ENCODE data around the gene BCAN.
A peak's percentile ranks its signal among the peaks of the same experiment; 100 is the strongest.

BCAN gene

DNA sequence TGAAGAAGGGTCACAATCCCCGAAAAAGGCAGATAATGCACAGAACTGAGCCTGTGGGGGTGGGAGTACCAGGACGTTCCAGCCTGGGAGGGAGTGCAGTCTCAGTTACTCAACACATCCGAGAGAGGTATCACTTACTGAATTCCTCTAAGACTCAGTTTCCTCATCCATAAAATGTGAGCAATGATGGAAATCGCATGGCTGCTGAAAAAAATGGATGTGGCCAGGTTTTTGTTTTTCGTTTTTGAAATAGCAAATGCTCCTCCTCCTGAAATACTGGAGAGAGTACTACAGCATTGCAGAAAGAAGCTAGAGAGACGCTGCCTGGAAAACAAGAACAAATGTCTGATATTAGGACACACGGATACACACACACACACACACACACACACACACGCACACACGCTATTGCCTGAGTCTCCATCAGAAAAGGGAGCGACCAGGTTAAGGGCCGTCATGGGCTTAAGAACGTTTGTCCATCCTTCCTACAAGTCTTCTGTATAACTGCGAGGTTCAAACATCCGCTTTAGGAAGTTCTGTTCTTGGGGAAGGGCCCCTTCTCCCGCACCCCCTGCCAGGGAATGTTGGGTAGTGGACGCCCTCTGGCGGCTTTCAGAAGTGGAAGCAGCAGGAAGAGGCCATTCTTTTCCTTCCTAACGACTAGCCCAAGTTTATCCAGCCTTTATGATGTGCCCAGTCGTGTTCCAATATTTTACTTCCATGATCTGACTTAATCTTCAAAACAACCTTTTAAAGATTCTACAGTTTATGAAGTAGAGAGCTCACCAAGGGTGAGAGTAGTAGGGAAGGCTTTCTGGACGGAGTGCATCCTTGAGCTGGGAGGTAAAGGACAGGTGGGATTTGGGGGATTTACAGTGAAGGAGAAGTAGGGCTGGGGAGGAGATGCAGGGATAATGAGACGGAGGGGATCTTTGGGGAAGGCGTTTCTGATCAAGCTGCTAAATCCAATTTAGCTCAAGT lies 36.0 kb downstream of the BCAN start:
- DNase-seq (ENCODE audit: low read depth): peak; percentile 70

DNA sequence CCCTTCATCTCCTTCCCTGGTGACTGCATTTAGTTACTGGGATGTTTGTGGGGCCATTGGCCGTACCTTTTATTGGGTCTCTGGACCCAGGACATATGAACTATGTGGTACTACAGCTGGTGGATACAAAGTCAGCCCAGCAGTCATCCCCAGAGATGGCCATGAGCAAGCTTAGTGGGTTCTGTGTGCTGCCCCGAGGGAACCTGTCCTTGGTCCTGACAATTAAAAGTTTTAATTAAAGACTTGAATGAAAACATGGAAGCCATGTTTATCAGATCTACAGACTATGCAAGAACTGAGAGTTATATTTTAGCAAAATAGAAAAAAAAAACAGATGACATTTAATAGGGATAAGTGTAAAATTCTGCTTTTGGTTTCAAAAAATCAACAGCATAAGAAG lies 38.1 kb downstream of the BCAN start:
- DNase-seq (ENCODE audit: low read depth): no peak

DNA sequence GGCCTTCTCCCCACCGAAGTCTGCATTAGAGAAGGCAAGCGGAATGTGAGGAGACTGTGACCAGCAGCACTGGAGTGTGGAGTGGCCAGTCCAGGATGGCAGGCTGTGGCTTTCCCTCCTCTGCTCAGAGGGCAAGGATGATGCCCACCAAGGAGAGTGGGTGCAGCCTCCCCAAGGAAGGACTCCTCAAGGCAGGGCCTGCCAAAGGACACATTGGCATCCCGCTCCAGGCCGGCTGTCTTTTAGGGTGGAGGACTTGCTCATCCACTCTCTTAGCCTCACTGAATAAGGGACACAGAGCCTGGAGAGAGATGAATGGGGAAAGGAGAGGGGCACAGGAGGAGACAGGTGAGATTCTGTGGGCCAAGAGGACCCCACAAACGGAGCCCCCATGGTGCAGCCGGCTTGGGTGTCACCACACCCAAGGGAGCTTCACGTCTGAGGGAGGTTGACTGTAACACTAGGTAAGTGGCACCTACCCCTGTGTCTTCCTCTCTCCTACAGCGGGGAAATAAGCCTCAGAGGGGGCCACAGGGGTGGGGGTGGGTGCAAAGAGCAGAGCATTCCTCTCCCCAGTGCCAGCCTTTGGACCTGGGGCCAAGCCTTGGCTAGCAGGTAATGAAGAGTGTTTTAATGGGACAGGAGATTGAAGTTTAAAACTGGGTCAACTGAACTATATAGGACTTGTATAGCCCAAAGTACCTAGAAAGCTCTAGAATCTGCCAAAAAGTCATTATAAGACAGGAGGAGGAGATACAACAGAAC lies 39.5 kb downstream of the BCAN start:
- no peak for DNase-seq (ENCODE audit: low read depth)

DNA sequence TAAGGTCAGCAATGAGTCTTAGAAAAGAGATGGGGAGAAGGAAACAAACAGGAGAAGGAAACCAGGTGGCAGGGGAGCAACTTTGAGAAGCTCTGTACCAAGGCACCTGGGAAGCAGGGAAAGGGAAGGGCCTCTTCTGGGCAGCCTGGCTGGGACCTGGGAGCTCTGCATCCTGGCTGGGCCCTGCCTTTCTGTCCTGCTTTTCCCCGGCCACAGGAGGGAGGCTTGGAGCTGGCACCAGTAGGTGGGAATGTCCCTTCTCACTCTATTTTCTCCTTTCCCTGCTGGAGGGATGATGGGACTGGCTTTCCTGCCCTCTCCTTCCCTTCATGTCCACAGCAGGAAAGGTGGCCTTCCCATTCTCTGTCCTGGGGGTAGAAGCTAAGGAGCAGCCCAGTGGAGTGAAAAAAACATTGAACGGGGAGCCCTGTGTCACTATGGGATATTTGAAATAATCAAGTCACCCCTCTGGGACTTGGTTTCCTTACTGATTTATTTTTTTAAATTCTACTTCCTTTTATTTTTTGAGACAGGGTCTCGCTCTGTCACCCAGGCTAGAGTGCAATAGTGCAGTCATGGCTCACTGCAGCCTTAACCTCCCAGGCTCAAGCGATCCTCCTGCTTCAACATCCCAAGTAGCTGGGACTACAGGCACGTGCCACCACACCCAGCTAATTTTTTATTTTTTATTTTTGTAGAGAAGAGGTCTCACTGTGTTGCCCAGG lies 40.4 kb downstream of the BCAN start:
- DNase-seq (ENCODE audit: low read depth): no peak

DNA sequence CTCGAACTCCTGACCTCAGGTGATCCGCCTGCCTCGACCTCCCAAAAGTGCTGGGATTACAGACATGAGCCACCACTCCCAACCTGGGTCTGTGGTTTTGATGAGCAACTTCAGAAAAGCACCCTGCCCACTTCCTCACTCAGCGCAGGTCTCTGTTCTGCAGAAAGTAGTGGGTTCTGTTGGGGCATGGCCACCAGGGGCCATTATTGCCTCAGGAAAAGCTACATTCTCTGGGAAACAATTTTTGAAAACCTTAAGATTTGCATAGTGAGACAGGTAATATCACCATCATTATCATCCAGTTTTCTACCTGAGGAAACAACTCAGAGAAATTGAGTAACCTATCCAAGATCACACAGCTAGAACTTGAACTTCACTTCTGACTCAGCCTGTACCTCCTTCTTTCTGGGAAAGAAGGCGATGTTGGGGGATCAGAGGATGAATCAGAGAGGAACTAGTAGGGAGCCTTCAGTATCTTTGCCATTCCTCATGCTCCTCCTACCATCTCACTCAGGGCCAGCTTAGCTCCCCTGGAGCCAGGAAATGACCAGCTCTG lies 42.4 kb downstream of the BCAN start:
- peak; percentile 82 for DNase-seq (ENCODE audit: low read depth)

DNA sequence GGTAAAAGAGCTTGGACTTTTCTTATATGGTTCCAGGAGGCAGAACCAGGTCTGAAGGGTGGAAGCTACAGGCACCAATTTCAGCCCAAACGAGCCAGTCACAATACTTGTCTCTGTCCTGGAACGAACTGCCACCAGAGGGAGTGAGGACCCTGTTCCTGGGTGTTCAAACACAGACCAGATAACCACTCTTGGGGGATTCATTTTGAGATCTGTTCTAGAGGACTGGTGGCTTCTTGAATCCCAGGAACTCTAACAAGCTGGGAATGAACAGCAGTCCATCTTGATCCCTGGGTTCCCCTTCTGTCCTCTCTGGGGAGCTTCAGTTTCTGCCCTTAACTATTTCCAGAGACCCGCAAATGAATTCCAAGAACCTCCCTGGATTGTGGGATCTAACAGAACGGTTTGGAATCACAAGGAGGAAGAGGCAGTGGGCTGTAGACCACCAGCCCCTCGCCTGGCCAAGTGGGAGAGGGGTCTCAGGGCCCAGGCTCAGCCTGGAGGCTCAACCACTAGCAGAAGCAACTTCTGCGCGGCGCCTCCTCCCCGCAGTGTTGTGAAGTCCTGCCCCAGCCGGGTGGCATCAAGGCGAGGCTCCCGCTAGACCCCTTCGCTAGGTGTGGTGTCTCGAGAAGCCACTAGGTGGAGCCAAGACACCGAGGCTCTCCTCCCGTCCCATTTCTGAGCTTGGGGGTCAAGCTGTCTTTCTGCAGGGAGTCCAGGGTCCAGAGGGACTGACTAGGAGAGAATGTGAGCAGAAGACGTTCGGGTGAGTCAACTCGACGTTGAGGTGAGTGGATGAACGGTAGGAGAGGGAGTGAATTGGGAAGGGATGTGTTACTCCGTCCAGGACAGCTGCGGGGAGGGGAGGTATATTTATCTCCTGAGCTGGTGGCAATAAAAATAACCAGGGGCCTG lies 47.4 kb downstream of the BCAN start:
- peak; percentile 78 for DNase-seq (ENCODE audit: low read depth)

DNA sequence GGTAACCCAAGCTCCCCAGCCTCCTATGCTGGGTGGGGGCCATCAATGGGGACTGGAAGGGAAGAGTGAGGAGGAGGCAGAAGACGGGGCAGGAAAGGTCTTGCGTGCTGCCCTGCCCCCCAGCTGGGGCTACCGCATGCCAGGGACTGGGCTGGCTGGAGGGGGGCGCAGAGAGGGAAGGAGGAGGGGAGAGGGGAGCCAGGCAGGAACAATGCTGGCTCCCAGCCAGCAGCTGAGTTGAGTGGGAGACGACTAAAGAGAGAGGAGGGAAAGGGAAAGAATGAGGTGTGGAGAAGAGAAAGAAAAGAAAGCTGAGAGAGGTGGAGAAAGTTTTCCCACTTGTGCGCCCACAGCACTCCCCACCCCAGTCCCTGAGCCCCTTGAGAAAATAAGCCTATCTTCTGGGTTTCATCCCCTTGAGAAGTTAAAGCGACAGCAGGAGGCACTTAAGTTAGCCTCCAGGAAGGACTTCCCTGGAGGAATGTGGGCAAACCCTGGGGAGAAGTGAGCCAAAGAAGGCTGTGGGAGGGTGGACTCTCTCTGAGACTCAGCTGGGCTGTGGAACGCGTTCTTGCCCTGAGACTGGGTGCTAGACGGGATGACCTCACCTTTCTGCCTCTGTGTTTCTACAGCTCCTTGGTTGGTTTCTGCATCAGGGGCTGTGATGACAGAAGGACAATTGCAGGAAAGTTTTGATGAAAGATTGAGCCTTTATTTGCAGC lies 48.2 kb downstream of the BCAN start:
- DNase-seq (ENCODE audit: low read depth): no peak

DNA sequence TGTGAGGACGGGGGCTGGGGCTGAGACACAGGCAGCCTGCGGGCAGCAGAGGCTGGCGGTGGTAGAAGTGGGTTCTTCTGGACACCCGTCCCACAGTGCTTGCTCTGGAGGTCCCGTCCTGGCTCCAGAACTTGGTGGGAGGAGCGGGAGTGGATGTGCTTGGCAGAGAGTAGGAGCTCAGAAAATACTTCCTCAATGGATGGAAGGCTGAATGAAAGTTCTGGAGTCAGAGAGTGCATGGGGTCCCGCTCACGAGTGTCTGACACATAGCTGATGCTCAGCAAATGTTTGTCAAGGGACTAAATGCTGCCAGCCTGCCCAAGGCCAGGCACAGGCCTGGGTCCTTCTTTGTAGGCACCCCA lies 48.7 kb downstream of the BCAN start:
- no peak for DNase-seq (ENCODE audit: low read depth)

DNA sequence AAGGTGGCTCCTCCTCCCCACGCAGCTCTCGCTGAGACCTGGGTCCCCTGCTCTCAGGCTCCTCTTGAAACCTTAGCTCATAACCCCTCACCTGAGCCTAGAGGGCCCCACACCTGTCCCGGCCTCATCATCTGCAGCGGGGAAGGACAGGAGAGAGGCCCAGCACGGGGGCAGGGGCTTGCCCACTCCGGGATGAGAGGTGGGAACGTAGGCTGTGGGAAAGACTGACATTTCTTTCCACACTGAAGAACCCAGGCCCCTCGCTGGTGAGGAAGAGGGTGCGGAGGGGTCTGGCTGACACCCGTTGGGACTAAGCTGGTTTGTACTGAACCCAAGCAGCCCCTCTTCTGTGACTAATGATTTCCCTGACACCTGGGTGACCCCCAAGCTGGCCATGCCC lies 49.3 kb downstream of the BCAN start:
- no peak for DNase-seq (ENCODE audit: low read depth)

DNA sequence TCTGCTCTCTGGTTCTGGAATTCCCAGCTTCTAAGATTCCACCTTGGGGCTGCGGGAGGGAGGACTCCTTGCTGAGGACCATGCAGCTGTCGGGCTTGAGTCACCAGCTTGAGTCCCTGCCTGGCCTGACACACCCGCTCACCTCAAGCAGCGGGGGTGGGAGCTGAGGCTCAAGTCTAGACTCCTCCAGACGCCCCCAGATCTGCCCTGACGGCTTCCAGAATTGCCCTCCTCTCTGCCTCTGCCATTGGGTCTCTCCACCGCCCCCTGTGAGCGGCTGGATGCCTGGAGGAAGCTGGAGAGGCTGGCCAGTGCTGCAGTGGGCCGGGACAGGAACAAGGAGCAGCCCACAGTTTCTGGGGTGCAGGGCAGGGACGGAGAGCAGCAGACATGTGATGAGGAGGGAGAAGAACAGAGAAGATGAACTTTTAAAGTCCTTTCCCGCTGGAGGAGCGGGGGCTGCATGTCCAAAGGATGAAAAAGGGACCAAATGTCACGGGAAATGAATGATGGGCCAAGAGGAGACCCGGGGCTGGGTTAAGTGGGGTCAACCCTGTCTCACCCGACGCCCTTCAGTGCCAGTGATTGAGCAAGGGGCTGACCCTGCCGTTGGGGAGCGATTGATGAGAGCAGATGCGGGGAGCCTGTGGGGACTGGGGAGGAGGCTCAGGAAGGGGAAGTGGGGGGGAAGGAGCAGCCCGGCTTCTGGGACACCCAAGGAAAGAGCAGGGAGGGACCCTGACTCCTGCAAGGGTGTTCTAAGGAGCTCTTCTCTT lies 49.9 kb downstream of the BCAN start:
- DNase-seq (ENCODE audit: low read depth): no peak

DNA sequence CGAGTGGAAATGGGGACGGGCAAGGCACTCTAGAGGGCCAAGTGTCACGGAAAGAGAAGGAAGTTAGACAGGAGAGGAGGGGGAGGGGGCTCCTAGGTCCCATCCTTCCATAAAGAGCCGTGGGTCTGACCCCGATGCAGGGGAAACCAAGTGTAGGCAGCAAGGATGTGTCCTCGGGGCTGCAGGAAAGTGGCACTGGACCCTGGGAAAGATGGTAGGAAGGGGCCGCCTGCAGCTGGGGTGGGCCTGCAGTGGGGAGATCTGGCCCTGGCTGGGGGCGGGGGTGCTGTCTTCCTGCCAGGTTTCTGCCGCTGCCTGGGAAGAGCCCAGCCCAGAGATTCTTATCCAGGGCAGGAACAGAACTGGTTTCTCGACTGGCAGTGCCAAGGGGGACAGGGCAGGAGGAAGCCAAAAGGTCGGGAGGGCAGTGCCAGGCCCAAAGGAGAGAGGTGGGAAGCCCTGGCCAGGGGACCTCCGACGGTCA lies 50.6 kb downstream of the BCAN start:
- DNase-seq (ENCODE audit: low read depth): no peak

DNA sequence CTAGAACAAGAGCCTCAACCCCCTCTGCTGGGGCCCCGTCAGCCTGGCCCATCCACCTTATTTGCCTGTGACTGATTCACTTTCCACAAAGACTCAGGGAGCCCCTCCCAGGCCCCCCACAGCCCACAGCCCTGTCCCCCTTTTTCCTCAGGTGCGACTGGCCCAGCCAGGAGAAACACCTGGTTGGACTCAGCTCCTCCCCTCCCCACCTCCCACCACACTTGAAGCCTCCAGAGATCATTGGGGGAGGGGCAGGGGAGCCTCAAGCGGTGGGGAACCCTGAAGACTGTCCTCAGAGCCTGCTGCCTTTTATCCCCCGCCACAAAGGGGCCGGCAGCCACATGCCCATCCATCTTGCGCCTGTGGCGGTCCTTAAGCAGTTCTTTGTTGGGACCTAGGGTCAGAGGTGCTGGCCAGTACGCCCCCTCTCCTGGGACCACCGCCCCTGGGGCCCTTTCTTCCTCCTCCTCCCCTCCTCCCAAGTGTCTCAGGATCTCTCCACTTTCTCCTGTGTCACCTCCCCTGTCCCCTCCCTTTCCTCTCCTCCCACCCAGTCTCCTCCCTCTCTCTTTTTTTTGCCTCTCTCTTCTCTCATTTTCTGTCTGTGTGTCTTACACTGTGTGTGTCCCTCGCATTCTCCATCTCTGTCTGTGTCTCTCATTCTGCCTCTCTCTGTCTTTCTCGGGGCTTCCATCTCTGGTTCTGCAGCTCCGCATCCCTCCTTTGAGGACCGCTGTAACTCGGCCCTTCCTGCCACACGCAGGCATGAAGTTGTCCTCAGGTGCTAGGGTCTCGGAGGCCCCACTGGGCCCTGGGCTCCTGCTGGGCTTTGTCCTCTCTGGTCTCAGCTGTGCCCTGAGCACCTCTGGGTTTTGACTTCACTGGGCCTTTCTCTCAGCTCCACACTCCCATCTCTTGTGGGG lies 51.3 kb downstream of the BCAN start:
- DNase-seq (ENCODE audit: low read depth): no peak

DNA sequence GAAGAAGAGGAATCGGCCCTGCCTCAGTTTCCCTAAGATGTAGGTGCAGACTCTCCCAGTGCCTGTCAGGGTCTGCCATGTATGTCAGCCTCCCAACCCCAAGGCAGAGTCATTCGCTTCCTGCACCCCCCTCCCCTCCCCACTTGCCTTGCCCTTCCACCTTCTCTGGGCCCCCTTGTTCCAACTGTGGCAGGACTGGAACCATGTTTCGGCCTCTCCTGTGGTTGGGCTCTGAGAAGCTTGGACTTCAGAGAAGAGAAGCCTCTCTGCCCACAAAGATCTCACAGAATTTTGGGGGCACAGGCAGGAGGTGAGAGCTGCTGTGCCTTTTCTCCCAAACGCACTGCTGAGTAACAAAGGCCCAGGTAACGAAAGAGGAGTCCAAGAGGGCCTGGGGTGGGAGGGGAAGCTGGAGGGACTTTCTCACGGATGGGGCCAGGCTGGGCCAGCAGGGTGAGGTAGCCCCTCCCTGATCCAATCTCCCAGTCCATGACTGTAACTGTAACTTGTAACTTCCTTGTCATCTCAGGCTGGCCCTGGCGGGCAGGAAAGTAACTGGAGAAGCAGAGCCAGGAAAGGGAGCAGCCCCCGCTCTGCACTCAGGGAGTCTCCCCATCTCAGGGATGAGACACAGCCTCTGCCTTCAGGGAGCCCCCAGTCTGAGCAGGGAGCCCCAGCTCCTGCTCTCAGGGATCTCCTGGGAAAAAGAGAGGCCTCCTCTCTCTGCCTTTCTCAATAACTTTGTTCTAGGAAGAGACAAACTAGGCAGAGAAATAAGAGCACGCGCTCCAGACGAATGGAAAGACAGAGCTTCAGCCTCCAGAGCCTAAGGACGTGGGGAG lies 52.2 kb downstream of the BCAN start:
- no peak for DNase-seq (ENCODE audit: low read depth)

DNA sequence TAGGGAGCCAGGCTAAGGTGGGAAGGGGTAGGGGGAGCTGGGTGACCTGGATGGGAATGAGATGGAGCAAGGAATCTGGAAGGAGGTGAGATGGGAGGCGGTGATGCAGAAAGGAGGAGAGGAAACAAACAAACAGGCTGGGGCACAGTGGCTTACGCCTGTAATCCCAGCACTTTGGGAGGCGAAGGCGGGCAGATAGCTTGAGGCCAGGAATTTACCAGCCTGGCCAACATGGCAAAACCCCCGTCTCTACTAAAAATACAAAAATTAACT lies 52.7 kb downstream of the BCAN start:
- no peak for DNase-seq (ENCODE audit: low read depth)

DNA sequence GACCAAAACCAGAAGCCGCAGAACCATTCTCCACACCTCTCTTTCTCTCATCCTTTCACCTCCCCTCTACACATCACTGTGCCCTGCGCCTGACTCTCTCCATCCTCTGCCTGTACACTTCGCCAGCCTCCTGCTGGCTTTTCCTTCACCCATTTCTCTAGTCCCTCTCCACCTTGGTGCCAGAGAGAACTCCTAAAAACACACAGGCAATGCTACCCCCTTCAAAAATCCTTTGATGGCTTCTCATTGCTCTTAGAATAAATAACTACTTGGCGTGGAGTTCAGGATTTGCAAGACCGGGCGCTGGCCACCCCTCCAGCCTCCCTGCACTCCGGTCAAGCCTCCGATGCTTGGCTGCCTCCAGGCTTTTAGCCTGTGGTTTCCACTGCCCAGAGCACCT lies 54.8 kb downstream of the BCAN start:
- DNase-seq (ENCODE audit: low read depth): no peak

DNA sequence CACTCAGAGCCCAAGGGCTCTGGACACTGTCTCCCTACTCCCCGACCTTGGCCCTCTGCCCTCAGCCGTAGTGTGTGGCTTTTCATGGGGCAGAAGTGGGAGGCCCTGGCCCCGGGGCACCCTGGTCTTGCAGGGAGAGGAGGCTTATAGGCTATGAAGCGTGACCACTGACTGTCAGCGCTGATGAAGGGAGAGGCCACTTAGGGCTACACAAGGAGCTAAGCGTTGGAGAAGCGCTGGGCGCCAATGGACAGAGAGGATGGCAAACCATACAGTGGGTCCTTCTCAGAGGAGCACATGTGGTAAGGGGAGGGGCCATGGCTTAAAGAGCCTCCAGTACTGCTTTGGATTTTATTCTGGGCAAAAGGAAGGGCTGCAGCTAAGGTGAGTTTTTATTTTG lies 55.6 kb downstream of the BCAN start:
- DNase-seq (ENCODE audit: low read depth): no peak

DNA sequence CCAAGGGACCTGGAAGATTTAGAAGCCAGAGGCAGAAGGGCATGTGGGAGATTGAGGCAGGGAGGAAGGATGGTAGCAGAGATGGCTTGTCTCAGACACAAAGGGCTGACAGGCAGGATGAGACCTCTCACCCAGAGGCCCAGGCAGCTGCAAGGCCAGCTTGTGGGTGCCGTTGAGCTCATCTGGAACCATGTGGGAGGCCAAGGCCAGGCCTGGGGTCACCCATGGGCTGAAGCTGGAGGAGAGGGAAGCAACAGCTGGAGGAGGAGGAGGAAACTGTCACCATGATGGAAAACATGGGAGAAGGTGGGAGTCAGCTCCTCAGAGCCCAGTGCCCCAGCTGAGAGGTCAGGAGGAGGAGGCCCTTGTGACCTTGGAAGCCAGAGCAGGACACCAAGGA lies 57.1 kb downstream of the BCAN start:
- no peak for DNase-seq (ENCODE audit: low read depth)

Data from amniotic epithelial cell (primary cell).